Measurements from ENCODE around the gene TNFAIP8L1.
"Not testable (repeated sequence)": the region's sequence is repeated elsewhere in the genome, so short reads cannot be mapped to it uniquely, and the experiment has no call there.

TNFAIP8L1 gene

DNA sequence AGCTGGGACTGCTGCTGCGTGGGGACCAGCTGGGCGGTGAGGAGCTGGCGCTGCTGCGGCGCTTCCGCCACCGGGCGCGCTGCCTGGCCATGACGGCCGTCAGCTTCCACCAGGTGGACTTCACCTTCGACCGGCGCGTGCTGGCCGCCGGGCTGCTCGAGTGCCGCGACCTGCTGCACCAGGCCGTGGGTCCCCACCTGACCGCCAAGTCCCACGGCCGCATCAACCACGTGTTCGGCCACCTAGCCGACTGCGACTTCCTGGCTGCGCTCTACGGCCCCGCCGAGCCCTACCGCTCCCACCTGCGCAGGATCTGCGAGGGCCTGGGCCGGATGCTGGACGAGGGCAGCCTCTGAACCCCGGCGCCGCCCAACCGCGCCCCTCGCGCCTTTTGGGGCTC is 12.8 kb downstream of the TNFAIP8L1 start:
- DNase-seq: no peak

DNA sequence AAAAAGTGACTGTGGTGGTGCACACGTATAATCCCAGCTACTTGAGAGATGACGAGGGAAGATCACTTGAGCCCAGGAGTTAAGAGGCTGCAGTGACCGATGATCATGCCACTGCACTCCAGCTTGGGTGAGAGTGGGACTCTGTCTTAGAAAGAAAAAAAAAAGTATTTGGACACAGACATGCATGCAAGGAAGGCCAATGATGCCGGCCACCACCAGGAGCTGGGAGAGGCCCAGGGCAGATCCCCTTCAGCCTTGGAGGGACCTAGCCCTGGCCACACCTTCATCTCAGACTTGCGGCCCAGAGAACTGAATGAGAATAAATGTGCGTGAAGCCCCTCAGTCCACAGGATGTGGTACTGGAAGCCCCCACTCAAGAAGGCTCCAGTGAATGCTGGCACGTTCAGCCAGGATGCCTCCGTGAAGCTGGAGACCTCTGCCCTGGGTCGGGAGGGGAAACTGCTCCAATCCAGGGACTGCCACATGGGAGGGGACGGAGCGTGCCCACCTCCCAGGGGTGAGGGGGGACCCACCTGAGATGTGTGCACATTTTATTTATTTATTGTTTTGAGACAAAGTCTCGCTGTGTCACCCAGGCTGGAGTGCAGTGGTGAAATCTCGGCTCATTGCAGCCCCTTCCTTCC is 14.6 kb downstream of the TNFAIP8L1 start:
- DNase-seq: no peak

DNA sequence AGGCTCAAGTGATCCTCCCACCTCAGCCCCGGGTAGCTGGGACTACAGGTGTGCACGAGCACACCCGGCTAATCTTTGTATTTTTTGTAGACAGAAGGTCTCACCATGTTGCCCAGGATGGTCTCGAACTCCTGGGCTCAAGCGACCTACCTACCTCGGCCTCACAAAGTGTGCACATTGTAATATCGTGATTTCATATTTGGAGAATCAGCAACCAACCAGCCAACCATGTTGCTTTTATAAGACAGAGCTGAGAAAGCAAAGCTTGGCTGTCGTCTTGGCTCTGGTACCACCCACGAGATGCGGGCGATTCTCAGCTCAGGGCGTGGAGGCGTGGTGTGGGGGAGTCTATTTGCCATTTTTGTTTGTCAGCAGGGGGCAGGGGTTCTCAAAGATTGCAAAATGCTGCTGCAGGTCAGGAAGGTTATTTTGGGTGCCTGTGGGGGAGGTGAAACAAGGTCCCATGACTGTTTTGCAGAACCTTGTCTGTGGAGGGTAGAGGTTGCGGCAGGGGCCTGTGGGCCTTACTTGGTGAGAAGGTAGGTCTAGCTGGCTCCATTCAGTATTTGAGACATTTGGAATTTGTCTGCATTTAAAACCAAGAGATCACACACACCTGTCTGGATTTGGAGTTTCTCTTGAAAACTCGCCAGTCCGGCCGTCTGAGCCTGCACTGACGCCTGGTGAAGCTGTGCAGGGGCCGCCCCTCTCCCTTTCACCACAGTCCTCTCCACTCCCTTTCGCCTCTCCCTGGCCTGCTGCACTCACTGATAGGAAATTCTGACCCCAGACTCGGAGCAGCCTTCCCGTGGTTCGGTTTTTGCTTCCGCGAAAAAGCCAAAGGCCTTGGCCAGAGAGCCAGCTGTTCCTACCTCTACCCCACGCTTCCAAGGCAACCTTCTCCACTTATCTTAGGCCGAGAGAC is 15.4 kb downstream of the TNFAIP8L1 start:
- no peak for DNase-seq

DNA sequence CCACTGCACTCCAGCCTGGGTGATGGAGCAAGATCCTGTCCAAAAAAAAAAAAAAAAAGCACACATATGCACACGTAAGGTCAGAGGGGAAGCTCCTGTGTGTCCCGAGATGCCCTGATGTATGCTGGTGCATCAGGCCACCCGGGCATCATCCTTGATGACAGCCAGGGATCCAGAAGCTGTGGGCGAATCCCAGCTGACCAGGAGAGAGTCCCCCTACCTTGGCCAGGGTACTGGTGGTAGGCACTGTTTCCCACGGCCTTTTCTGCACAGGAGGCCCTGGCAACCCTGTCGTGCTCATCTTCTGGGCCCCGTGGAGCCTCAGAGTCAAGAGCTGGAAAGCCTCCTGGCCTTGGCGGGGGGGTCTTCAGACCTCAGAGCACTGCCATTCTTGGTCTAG is 16.8 kb downstream of the TNFAIP8L1 start:
- DNase-seq: no peak

DNA sequence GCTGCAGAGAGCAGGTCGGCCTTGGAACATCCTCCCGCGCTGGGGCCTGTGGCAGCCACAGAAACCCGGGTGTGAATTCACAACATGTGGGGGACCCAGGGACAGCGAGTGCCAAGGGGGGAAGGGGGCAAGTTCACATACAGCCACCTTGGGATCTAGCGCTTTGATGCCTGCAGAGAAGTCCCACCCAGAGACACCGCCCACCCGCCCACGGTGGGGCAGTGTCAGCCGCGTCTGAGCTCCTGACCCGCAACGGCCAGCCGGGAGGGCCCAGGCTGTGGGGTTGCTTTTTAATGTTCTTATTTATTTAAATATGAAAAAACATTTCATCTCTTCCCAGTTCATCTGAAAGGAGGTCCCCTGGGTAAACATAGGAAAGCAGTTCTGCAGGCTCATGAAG is 17.9 kb downstream of the TNFAIP8L1 start:
- DNase-seq: no peak

DNA sequence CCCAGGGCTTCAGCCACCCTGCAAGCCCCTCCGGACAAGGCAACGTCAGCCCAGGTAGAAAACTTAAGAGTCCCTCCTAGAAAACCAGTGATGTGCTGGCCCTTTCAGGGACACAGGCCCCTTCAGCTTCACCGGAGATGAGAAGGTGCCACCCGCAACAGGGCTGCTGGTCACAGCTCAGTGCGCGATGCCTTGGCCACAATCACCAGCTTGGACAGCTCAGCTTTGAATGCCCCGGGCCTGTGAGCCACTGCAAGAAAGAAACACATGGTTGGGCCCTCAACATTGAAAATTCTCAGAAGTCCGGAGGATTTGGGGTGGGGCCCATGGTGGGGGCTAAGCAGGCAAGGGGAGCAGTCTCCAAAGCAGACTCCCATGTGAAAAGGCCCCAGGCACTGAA is 18.5 kb downstream of the TNFAIP8L1 start:
- DNase-seq: no peak

DNA sequence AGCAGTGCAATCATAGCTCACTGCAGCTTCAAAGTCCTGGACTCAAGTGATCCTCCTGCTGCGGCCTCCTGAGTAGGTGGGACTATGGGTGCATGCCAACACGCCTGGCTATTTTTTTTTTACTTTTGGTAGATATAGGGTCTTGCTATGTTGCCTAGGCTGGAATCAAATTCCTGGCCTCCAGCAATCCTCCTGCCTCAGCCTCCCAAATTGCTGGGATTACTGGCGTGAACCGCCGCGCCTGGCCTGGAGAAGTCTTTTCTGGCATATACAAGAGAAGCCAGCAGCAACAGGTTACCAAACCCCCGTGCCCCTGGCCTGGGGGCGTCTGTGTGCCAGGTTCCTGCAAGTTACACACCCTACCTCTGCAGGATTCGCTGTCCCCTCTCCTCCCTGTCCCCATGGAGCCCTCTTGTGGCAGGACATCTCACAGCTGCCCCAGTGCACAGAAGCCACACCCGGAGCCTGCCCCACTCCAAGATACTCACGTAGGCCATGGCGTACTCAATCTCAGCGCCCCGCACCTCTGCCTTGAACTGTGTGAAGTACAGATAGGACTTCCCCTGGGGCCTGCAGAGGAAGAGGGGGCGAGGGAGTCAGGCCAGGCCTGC is 21.0 kb downstream of the TNFAIP8L1 start:
- no peak for DNase-seq

DNA sequence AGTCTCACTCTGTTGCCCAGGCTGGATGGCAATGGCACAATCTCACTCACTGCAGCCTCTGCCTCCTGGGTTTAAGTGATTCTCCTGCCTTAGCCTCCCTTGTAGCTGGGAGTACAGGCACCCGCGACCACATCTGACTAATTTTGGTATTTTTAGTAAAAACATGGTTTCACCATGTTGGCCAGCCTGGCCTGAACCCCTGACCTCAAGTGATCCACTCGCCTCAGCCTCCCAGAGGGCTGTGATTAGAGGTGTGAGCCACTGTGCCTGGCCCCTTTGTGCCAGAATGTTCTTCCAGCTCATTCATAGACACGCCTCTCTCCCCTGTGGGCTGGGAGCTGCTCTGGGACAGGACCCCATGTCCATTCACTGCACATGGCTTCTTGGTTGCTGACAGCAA is 21.7 kb downstream of the TNFAIP8L1 start:
- no peak for DNase-seq

DNA sequence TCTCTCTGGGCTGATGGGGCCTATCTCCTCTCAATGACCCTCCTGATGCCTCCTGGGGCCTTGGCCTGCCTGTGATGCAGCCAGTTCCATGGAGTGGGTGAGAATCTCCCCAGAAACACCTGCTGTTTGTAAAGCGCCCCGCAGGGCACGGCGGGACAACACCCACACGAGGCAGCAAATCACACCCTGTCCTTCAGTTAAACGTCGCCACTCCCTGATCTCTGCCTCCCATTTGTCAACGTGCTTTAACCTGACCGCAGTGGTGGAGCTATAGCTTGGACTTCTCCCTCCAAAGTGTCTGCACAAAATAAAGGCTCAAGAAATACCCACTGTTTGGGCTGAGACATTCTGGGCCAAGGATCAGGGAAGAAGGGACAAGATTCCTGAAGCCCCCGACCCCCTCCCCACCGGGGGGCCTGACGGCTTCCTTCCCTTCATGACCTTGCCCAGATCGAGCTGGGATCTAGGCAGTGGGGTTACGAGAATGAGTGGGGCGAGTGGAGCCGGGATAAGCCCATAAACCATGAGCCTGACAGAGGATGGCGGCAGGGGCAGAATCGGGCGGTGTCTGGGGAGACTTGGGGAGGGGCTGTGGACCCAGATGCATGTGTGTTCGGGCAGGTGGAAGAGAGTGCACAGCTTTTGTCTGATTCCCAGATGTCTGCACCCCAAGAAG is 22.8 kb downstream of the TNFAIP8L1 start:
- no peak for DNase-seq

DNA sequence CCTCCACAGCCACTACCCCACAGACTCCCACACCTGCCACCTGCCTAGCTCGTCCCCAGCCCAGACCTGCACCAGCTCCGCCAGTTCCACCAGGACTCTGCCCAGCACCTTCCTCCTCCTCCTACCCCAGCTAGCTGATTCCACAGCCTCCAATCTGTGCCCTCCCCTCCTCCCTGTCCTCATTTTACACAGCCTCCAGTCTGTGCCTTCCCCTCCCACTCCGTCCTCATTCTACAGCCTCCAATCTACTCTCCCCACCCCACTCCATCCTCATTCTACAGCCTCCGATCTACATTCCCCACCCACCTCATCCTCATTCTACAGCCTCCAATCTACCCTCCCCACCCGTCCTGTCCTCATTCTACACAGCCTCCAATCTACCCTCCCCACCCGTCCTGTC is 23.5 kb downstream of the TNFAIP8L1 start:
- DNase-seq: no peak

DNA sequence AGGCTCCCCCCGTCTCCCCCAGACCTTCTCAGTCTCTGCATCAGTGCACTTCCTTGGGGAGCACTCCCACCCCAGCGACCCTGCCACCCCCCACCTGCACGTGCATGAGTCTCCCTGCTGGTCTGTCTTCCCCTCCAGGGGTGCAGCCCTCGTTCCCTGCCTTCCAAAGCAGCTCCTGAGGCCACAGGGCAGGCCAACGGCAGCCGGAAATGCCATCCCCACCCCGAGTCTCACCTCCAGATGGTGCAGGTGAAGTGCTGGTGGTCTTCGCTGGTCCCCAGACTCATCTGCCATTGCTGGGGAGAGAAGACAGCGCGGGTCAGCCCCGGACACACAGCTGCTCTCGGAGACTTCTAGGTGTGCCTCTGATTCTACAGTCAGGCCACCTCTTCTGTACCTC is 25.3 kb downstream of the TNFAIP8L1 start:
- no peak for DNase-seq

DNA sequence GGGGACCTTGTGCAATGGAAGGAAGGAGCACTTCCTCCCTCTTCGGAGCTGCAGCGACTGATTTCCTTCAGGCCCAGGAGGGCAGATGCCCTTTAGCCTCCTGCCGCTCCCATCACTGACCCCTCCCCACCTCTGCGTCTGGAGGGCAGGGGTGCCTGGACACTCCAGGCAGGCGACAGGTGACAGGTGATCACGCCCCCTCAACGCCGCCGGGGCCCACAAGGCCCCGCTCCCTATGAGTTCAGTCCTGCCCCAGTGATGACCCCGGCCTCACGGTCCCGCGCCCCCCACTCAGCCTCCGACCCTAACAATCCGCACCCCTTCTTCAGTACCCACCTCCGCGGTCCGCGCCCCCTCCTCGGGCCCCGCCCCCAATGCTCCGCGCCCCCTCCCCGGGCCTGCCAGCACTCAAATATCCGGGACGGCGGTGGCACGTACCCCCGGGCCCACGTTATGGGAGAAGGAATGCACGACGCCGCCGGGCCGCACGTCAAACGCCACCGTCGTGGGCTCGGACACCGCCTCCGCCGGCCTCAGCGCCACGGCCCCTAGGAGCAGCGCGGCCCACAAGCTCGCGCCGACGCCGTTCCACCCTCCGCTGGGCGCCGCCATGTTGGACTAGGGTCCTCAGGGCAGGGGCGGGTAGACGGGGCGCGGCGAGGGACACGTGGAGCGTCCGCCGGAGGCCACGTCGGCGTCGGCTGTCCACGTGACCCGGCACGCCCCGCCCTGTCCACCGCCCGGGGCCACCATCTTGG is 30.6 kb downstream of the TNFAIP8L1 start, which contains the start of gene MYDGF:
MYDGF (minus strand) TSS at position 620 of the 758 bp plus-strand sequence; CDS start at position 612, 8 bp downstream.
- peak; percentile 91 for DNase-seq

DNA sequence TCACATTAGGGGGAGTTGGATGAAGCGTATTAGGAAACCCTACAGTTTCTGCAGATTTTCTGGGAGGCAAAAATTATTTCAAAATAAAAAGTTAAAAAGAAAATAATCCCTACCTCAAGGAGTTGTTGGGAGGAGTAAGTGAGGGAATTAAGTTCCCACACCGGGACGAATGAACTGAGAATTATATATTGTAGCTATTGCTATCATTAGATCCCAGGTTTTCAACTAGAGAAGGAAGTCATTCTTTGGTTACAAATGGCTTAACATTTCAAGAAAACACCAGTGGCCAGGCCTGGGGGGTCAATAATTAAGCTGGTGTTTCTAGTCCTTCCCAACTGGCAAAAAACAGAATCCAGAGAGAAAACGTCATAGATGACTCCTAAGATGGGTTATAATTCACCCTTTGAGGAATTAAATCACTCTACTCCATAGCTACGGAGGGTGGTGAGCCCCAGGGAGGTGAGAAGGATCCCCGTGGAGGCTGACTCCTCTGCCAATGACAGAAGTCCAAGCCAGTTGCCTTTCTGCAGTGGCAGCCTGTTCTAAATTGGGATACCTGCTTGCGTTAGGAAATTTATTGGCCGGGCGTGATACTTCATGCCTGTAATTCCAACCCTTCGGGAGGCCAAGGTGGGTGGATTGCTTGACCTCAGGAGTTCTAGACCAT is 32.0 kb downstream of the TNFAIP8L1 start:
- DNase-seq: no peak

DNA sequence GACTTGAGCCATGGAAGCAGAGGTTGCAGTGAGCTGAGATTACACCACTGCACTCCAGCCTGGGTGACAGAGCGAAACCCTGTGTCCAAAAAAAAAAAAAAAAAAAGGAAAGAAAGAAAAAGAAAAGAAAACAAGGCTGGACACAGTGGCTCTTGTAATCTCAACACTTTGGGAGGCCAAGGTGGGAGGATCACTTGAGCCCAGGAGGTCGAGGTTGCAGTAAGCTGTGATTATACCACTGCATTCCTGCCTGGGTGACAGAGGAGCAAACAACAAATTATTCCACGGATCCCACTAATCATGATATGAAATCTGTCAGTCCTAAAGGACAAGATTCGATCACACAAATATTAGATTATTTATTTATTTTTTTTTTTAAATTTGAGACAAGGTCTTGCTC is 33.9 kb downstream of the TNFAIP8L1 start:
- DNase-seq: no peak

DNA sequence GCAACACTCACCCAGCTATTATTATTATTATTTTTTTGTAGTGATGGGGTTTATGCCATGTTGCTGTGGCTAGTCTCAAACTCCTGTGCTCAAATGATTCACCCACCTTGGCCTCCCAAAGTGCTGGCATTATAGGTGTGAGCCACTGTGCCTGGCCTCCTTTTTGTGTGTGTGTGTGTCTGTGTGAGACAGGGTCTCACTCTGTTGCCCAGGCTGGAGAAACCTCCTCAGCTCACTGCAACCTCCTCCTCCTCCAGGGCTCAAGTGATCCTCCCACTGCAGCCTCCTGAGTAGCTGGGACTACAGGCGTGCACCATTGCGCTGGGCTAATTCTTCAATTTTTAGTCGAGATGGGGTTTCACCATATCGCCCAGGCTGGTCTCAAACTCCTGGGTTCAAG is 34.4 kb downstream of the TNFAIP8L1 start:
- DNase-seq: no peak

DNA sequence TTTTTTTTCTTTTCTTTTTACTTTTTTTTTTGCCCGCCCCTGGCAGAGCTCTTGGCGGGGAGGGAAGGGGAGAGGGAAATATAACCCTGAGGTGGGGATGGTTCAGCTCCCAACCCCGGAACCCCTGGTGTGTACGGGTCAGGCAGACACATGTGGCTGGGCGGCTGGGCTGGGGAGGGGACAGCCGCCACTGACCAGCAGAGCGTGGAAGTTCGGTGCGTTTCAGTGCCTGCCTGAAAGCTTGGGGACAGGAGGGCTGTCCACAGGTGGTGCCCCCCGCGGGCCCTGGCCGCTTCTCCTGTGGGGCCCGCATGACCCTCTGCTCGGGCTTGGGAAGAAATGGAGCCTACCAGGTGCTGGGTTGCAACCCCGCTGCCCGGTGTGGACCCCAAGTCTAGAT is 36.0 kb downstream of the TNFAIP8L1 start:
- no peak for DNase-seq

DNA sequence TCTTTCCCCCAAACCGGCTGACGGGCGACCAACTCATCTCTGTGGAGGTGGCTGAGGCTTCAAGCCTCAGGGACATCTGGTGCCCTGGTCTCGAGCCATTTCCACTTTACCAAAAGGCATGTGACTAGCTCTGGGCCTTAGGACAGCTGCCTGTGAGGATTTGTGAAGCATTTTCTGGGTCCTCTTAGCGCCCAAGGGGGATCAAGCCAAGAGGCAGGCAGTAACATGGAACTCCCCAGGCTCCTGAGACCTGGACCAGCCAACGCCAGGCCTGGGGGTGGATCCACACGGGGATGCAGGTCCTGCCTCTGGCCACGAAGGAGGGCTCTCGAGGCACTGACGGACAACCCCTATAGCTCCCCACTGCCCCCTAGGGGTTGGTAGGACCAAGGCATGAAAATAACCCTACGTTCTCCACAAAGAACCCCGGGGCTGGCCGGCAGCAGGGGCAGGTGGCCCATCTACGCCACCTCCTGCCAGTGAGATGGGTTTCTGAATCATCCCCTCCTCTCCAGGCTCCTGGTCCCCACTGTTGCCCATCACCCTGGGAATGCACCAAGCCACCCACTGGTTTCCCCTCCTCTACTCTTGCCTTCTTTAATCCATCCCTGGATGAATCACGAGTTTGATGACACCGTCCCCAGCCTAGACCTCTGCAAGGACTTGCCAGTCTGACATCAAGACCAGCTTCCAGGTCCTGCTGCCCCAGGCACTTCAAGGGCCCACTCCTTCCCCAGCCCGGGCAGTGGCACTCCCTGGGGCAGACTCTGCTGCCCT is 37.8 kb downstream of the TNFAIP8L1 start:
- no peak for DNase-seq

DNA sequence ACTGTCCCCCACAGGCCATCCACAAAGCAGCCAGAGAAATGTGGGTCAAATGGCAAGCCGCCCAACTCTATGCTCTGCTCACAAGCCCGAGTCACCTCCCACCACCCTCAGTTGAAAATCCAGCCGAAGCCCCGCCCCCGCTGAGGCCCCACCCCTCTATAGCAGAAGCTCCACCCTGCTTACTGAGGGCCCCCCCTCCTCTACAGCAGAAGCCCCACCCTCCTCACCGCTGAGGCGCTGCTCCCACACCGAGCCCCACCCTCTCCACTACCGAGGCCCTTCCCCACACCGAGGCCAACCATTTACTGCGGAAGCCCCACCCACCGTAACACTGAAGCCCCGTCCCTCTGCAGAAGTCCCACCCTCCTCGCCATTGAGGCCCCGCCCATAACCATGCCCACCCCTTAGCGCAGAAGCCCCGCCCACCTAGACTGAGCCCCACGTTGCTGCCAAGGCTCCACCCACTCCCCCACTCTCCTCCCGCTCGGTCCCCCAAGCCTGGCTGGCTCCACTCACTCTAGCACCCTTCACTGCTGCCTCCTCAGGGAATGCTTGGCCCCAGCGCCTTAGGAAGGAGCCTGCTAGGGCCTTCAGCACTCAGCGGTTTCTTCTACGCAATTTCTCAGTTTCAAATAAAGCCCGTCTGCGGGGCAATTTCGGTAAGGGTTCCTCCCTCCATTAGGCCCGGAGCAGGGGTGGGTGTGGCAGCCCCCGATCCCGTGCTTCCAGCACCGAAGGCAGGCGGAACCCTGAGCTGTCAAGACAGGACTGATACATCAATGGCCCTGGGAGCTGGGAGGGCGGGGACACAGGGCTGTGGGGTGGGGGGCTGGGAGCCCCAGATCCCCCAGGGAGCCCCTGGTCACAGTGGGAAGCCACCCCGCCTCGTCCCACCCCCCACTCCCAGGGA is 39.8 kb downstream of the TNFAIP8L1 start:
- no peak for DNase-seq

DNA sequence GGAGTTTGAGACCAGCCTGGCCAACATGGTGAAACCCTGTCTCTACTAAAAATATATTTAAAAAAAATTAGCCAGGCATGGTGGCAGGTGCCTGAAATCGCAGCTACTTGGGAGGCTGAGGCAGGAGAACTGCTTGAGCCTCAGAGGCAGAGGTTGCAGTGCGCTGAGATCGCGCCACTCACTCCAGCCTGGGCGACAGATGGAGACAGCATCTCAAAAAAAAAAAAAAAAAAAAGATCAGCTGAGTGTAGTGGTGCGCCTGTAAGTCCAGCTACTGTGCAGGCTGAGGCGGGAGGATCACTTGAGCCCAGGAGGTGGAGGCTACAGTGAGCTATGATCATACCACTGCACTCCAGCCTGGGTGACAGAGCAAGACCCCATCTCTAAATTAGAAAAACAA is 40.7 kb downstream of the TNFAIP8L1 start:
- not testable (repeated sequence) for DNase-seq

Data from activated gamma-delta T cell treated with Interleukin-2 at 50 U/mL for 16 hours (primary cell).